HT-29 (cell line): ENCODE measurements around the gene ATP8A2. TPM values are rescaled to one million over a fixed set of nuclear protein-coding genes. Genes with fewer than 3 reads are reported as not detected.

ENCODE experiments used
- DNase-seq: peaks from one replicate; pipeline ENCODE4 v3.0.0-alpha.2; 2015; ENCODE audit warnings: low spot score
- total RNA-seq: library from RNA; depleted of rRNA; stranded (reverse); fragments of >200 nt; shearing (Covaris generic); gene quantifications from 2 replicates; pipeline ENCODE4 v1.2.3, GENCODE V29; 2014

The ATP8A2 gene
- total RNA-seq, 1 experiment from 2014 or later = not detected

- DNase-seq = no peak
Observed at GRCh38 chr13:25616674-25617073, 244.9 kb downstream of the ATP8A2 start.

DNA sequence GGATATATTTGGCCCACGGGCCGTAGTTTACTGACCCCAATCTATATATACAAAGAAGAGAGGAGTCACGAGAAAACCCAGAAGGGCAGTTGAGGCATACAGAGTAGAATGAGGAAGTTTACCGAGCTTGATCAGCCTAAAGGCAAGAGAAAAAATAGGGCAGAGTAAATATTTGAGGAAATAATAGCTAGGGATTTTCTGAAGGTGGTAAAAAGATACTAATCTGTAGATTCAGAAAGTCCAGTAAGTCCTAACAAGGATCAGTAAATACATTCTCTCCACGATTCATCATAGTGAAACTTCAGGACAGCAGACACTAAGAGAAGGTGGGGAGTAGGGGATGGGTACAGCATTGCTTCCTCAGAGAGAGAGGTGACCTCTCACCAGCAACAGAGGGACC, 248.1 kb downstream of the ATP8A2 start:
- no peak for DNase-seq

DNA sequence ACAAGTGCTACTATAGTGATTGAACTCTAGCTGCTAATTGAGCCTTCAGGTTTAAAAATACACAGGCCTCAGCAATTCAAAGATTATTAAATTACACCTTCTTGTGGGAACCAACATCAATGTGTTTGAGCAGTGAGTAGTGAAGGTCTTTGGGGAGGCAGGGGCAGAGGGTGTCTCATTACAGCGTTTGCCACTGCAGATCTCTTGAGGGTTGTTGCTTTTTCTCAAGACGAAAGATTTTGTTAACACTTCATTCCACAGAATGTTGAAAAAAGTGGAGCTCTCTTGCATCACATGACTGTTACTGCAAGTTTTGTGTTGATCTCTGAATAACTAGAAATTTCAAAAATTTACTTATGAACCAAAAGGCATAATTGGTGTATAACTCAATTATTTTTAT, 253.6 kb downstream of the ATP8A2 start:
- DNase-seq = no peak

DNA sequence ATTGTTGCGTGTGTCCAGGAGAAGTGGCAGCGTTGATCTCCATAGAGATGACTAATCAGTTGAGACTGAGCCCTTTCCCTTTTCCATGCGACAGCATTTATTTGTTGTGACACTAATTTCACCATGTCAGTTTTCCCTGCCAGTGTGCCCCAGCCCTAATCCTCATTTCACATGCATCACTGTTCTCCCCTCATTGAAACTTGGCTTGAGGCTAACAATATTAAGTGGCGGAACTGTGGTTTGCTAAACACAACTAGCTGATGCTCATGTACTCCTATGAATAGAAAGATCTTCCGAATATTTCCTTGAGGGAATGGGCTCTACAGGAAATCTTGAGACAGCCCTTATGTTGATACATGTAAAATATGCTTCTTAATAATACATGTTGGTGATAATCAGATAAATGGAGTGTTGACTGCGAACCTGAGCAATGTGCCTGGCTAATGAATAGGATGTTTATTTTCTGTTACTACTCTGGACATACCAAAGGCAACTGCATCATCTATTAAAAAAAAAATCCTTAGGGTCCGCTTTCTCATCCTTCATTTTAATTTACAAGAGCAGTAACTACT, 258.6 kb downstream of the ATP8A2 start:
- no peak for DNase-seq

DNA sequence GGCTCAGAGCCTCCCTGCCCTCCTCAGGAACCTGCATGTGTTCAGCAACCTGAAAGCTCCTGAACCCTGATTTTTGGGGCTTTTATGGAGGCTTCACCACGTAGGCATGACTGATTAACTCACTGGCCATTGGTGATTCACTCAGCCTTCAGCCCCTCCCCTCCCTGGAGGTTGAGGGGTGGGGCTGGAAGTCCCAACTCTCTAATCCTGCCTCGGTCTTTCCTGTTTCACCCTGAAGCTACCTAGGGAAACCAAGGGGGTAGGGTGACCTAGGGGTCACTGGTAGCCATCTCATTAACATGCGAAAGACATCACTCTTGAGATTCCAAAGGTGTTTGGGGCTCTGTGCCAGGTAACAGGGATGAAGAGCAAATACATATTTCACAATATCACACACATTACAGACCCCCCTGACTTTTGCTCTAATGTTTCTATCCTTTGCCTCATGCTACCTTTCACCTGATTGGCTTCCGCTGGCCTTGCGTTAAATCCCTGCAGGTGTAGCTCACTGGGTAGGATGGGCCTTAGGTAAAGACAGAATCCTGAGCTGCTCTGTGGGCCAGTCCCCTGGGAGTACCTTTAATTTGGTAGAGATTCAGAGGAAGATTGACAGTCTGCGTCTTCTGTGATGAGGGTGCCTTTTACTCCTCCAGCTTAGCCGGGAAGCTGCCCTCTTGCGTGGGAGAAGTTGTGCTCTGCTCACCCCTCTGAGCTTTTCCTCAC, 260.6 kb downstream of the ATP8A2 start:
- no peak for DNase-seq

GRCh38 chr13:25633093-25633492, 261.3 kb downstream of the ATP8A2 start:
- DNase-seq = no peak

DNA sequence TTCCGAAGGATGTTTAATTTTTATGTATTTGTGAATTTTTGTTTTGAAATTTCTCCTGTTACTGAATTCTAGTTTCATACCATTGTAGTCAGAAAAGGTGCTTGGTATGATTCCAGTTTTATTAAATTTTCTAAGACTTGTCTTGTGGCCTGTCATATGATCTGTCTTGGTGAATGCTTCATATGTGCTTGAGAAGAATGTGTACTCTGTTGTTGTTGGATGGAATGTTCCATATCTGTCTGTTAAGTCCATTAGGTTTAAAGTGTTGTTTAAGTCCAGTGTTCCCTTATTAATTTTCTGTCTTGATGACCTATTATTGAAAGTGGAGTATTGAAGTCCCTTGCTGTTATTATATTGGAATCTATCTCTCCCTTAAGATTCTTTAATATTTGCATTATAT, 273.9 kb downstream of the ATP8A2 start:
- DNase-seq = no peak

DNA sequence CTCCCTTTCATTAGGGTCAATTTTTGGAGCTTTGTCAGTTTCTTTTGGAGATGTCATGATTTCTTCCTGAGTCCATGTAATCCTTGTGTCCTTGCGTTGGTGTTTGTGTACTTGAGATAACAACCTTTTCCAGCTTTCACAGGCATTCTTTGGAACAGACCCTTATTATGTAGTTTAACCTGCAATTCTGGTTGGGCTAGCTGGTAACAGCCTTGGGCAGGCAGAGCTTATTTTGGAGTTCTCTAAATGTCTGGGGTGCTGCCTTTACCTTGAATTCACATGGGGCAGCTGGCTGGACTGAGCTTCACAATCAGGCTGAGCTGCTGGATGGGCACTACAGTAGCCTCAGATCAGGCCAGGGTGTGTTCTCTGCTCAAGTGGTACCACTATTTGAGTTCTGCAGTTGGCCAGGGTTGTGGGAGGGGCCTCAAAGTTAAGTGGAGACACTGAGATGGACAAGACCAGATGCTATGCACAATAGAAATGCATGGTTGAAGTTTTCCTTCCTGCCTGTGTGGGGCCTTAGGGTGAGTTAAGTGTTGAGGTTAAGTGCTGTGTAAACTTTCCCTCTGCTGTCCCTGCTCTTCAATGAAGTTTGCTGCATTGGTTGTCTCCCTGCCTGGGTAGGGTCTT, 277.3 kb downstream of the ATP8A2 start:
- DNase-seq = no peak

- no peak for DNase-seq
Observed at GRCh38 chr13:25652764-25653163, 281.0 kb downstream of the ATP8A2 start.

DNA sequence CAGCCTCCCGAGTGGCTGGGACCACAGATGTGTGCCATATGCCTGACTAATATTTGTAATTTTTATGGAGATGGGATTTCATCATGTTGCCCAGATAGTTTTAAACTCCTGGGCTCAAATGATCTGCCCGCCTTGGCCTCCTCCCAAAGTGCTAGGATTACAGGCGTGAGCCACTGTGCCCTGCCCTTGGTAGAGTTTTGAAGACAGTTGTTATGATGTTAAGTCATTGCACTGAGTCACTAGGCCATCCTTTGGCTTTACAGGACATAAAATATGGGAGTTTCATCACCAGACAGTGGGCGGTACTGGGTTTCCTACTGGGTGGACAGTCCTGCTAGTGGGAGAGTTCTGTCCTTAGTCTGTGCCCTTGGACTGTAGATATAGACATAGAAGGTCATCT, 282.5 kb downstream of the ATP8A2 start:
- DNase-seq = no peak

DNA sequence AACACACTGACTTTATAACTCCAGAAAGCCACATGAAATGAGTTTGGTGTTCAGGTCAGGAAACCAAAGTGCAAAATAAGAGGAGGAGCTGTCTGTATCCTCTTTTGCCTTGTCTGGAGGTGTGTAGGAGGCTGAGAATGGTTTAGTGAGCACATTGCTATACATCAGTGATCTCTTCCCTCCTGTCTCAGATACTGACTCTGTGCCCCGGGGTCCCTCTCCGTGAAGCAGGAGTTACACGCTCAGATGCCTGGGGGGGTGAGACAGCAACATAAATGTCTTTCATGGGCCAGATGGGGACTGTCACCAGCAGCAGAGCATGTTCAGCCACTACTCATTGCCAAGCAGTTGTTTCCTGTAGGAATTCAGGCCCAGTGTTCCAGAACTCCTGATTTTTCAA, 285.4 kb downstream of the ATP8A2 start:
- DNase-seq = no peak

DNA sequence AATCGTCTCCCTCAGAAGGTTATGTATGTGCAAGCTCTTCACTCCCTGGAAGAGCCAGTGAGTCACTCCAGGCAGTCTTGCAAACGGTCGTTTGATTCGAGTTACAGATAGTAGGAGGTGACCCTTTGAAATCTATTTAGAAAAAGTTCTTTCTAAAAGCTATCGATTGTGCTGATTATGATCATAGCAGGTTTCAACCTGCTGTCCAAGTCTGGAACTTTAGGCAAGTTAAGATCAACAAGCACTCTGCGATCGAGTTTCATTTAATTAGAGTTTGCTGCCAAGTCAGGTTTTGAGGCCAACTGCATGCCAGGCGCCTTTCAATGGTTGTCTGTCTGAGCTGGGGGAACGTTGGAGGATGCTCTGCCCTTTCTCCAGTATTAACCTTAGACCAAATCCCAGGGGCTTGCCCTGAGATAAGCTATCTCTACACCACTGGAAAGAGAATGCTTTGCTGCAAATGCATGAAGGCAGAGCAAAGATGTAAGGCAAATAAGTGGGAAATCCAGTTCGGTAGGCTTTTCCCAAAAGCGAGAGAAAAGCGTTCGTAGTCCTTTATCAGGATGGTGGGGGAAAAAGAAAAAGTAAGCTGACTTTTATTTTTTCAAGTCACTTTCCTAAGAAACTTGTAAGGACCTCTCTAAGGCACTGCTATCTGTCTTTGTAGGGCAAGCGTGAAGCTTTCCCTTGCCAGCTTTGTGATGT, 287.5 kb downstream of the ATP8A2 start:
- DNase-seq = no peak

- DNase-seq = no peak
Observed at GRCh38 chr13:25660996-25661395, 289.2 kb downstream of the ATP8A2 start.

DNA sequence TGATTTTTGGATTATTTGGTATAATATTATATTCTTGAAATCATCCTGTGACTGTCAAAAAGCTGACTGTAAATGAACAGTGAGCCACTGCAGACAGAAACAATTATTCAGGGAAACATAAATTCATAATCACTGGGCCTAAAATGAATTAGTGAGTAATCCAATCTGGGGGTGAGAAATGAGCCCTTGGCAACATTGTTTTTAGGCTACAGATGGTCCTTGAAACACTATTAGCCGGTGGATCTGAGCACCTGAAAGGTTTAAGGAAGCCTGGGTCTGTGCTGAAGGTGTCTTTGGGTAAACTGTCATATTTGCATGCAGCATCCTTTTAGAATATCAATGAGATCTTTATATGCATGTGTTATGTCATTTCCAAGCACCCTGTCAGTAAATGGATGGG, 290.7 kb downstream of the ATP8A2 start:
- no peak for DNase-seq

GRCh38 chr13:25668345-25668744, 296.6 kb downstream of the ATP8A2 start:
- DNase-seq = no peak

GRCh38 chr13:25673711-25674110, 301.9 kb downstream of the ATP8A2 start:
- DNase-seq = no peak

- DNase-seq = no peak
Observed at GRCh38 chr13:25674371-25674770, 302.6 kb downstream of the ATP8A2 start.

GRCh38 chr13:25675060-25675459, 303.3 kb downstream of the ATP8A2 start:
- no peak for DNase-seq

DNA sequence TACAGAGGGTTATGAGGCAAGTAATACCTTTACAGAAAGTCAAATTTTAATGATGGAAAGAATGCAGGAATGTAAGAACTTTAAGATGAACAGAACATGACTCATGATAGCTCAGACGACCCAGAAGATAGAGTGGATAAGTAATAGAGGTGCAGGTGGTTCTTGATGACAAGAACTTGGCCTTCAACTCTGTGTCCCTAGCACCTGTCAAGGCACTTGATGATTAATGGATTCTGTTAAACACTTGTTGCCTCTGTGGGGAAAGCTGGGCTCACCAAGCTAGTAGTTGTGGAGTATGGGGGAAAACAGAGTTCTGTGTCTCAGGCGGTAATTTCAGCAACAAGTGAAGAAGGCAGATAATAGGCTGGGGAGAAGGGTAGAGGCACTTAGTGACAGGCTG, 306.2 kb downstream of the ATP8A2 start:
- DNase-seq = no peak

DNA sequence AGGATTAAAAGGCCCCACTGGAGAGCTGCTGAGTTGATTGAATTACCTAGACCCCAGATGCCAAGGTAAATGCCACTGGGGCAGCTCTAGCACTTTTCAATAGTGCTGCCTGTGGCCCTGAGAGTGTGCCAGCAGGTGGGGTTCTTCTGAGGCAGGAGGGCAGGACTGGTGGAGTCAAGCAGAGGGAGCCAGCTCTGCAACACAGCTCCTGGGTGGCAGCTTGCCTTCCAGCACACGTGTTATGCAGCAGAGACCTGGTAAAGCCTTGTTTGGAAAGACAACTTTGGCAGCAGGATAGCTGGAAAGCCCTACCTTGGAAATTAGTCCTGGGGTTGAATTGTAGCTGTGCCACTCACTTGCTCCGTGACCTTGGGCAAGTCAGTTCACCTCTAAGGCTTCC, 306.6 kb downstream of the ATP8A2 start:
- DNase-seq = peak; percentile 38

DNA sequence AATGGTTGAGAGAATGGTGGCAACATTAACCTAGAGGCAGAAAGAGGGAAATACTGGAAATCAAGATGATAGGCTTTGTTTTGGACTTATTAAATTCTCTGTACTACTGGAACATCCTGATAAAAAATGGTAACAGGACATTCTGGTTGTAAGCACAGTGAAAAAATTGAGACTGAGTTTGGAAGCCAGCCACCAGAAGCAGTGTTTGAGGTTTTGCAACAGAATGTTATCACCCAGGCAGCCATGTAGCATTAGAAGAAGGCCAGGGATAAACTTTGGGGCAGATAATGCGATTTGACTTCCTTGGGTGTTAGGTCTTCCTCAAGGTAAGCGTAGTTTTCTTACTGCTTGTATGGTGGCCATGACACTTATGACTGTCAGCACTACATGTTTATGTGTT, 307.4 kb downstream of the ATP8A2 start:
- DNase-seq = no peak

- no peak for DNase-seq
Observed at GRCh38 chr13:25679936-25680335, 308.2 kb downstream of the ATP8A2 start.

- DNase-seq = no peak
Observed at GRCh38 chr13:25682276-25682675, 310.5 kb downstream of the ATP8A2 start.
